Measurements from ENCODE around the gene SNX21.

SNX21 gene

DNA sequence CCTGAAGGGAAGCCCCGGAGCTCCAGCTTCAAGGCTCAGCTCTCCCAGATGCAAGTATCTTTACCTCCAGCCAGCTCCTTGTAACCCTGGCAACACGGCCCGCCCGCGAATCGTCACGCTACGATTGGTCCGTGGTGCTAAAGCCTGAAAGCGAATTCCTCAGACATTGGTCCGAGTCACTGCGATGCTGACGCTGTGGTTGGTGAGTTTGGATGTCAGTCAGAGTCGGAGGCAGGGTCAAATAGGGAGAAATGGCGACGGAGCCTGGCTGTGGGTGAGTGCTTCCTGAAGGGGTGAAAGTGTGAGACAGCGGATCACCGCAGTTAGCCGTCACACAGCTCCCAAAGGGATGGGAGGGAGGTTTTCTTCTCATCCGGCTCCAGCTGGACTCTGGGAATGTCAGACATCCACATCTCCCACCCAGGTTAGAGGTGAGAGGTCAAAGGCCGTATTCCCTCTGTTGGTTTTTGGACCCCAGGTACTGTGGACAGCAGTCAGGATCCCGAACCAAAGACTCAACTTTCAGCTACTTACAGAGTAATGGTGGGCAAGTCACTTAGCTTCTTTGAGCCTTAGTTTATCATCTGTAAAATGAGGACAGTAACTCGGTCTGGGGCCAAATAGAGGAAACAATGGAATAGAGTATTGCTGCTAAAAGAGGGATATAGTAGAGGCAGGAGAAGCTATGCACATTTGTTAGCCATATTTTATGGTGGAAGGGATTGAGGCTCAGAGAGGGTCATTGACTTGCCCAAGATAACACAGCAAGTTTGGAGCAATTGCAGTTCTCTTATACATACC, 47.6 kb downstream of the SNX21 start, which contains the start of gene ZSWIM1:
ZSWIM1 (plus strand) TSS at position 240 of the 801 bp plus-strand sequence. CDS start 1,366 bp downstream, outside the sequence.
- DNase-seq (ENCODE audit: low spot score): peak; percentile 99

DNA sequence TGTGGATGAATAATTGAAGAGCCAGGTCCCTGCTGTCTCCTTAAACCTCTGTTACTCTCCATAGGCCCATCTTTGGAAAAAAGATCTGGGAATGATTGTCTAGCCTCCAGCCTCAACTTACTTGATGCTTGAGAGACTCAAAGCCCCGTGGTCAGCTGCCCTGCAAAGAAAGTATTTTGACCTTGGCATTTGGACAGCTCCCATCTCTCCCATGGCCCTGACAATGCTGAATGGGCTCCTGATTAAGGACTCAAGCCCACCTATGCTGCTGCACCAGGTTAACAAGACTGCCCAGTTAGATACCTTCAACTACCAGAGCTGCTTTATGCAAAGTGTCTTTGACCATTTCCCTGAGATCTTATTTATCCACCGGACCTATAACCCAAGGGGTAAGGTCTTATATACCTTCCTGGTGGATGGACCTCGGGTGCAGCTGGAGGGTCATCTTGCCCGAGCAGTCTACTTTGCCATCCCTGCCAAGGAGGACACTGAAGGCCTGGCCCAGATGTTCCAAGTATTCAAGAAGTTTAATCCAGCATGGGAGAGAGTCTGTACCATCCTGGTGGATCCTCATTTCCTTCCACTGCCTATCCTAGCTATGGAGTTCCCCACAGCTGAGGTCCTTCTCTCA, 49.0 kb downstream of the SNX21 start:
- no peak for DNase-seq (ENCODE audit: low spot score)

DNA sequence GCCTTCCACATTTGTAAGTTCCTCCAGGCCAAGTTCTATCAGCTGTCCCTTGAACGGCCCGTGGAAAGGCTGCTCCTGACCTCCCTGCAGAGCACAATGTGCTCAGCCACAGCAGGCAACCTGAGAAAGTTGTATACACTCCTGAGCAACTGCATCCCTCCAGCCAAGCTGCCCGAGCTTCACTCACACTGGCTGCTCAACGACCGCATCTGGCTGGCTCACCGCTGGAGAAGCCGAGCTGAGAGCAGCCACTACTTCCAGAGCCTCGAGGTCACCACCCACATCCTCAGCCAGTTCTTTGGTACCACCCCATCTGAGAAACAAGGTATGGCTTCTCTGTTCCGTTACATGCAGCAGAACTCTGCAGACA, 49.5 kb downstream of the SNX21 start:
- no peak for DNase-seq (ENCODE audit: low spot score)

DNA sequence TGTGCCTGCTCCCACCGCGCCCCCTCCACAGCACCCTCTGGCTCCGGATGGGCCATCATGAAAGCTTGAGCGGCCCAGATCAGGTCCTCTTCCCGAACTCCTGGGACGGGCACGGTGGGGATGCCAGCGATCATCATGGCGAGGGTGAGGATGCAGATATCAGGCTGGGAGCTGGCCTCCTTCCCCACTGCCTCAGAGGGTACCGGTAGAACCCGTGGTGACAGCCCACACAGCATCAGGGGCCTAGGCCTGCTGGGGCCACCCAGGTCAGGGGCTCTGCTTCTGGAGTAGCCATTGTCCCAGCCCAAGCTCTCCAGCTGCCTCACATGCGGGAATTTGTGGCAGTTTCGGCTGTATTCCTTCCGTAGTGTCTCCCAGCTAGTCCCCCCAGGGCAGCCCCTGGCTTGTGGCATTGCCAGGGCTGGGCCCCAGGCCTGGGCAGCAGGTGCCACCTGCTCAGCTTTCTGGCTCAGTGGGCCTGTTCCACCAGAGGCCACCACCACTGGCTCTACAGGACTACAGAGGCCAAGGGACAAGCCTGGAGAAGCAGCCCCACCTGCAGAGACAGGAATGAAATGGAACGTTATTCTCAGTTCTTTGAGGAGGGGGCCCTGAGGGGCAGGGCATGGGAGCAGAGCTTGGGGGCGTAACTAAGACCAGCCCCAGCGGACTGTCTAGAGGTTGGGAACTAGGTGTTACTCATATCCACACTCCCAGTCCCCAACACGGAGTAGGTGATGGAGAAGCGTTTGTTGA, 53.2 kb downstream of the SNX21 start:
- DNase-seq (ENCODE audit: low spot score): no peak

DNA sequence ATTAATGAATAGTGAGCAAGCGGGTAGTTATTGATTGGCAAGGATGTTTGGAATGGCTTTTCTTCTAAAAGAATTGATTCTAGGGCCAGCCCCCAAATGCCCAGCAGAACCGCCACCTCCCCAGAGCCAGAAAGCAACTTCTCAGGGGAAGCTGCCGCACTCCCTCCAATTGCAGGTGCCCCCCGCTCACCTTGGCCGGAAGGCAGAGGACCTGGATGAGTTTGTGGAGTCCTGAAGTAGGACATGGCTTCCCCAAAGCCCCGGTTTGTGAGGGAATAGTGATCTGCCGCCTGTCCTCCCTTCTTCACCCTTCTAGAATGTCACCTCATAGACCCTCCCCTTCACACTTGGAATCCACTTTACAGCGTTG, 53.7 kb downstream of the SNX21 start, which contains the start of gene SPATA25:
SPATA25 (minus strand) TSS at position 277 of the 370 bp plus-strand sequence; CDS start at position 245, 32 bp downstream.
- DNase-seq (ENCODE audit: low spot score): no peak

DNA sequence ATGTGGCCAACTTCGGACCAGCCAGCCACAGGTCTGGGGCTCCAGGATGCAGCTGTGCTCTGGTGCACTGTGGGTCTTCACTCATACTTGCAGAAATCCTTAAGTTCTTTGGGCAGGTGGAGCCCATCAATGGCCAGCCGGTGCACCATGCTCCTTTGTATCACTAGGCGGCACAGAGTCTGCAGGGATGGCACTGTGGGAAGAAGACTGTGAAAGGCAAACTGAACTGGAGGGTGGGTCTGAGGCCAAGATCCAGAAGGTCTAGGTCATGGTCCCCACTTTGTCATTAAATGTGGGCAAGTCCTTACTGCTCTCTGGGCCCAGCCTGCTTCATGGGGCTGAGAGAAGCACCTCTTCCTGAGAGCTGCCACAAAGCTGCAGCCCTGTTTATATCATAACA, 55.1 kb downstream of the SNX21 start:
- DNase-seq (ENCODE audit: low spot score): no peak

DNA sequence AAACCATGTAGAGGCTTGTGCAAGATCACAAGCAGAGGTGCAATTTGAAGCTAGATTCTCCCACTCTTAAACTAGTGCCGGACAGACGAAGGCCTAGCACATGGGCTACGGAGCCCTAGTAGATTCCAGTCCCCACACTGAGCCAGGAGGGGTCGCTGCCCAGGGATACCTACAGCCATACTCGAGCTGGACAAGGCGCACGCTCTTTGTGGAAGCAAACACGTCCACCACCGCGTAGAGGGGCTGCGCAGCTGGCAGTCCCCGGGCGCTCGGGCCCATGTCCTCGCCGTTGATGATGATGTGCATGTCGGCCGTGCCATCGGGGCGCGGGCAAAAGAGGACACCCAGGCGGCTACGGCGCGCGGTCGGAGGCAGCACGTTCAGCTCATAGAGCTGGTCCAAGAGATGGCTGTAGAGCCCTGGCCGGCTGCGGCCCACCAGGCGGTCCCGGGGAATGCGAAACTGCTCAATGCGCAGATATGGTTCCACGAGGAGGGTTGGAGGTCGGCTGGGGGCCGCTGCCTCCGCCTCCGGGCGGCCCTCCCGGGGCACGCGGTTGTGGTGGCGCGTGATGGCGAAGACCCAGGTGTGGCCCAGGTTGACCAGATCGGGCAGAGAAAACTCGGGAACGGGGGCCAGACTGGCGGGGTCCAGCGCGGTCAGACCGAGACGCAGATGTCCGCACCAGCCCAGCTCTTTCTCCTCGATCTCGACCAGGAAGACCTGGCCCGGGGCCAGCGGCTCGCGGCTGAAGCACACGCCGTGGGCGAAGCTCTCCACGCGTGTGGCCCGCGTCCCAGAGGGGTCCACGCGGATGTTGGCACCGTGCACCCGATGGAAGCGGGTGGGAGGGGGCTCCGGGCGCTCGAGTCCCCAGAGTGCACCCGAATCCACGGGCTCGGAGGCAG, 56.7 kb downstream of the SNX21 start:
- DNase-seq (ENCODE audit: low spot score): peak; percentile 89

DNA sequence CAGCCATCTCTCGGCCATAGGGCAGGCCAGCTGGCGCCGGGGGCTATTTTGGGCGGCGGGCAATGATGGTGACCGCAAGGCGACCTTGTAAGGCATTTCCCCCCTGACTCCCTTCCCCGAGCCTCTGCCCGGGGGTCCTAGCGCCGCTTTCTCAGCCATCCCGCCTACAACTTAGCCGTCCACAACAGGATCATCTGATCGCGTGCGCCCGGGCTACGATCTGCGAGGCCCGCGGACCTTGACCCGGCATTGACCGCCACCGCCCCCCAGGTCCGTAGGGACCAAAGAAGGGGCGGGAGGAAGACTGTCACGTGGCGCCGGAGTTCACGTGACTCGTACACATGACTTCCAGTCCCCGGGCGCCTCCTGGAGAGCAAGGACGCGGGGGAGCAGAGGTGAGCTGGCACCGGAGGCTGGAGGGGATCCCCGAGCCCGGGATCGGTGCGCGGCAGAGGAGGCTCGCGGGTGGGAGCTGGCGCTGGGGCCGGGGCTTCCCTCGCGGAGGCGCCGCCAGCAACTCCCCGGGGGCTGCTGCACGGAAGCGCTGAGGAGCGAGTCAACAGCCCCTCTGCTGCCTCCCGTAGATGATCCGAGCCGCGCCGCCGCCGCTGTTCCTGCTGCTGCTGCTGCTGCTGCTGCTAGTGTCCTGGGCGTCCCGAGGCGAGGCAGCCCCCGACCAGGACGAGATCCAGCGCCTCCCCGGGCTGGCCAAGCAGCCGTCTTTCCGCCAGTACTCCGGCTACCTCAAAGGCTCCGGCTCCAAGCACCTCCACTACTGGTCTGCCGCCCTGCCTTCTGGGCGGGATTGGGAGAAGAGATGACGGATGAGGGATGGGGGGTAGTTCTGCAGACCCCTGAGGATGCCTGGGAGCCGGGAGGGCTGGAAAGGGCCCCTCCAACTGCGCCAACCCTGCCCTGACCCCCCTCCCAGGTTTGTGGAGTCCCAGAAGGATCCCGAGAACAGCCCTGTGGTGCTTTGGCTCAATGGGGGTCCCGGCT, 57.7 kb downstream of the SNX21 start, which contains the start of the genes CTSA and NEURL2:
CTSA (plus strand) TSS at position 351 of the 999 bp plus-strand sequence; CDS start at position 585, 234 bp downstream.
NEURL2 (minus strand) TSS at position 224 of the 999 bp plus-strand sequence; CDS start at position 7, 217 bp downstream.
- DNase-seq (ENCODE audit: low spot score): peak; percentile 93

DNA sequence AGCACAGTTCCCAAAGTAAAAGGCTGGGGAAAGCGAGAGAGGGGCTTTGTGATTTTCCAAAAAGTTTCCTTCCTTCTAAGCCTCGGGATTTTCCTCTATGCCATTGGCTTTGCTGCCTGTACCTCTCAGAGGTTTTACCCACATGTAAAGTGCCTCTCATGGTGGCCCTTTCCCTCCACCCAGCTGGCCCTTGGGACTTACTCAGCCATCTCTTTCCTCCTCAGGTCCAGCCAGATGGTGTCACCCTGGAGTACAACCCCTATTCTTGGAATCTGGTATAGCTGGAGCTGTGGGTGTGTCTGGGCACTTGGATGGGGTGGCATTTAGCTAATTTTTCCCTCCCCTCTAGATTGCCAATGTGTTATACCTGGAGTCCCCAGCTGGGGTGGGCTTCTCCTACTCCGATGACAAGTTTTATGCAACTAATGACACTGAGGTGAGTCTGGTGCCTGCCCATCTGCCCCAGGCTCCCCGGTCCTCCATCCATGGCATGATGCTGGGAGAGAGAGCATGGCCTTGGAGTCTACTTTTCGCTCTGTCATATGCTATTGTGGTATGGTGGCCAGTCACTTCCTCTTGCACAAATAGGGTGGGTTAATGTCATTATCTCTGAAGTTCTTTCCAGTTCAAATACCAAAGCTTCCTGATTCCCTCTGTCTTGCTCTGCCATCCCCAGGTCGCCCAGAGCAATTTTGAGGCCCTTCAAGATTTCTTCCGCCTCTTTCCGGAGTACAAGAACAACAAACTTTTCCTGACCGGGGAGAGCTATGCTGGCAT, 58.6 kb downstream of the SNX21 start:
- peak; percentile 48 for DNase-seq (ENCODE audit: low spot score)
